LNCAP (cell line): Measurements from ENCODE around the gene SELENOO.
A peak's percentile ranks its signal among the peaks of the same experiment; 100 is the strongest.

Experiments used
- CTCF ChIP-seq: fragments of 450-650 bp; IDR thresholded peaks from 2 replicates; pipeline ENCODE4 v1.5.1; 2017; ENCODE audit warnings: mild to moderate bottlenecking

The SELENOO gene

GRCh38 chr22:50233223-50233622 lies 32.4 kb downstream of the SELENOO start:
- TF ChIP-seq CTCF = no peak

GRCh38 chr22:50236731-50237409 lies 36.1 kb downstream of the SELENOO start:
- peak; percentile 75 for TF ChIP-seq CTCF

GRCh38 chr22:50238755-50239154 lies 37.9 kb downstream of the SELENOO start:
- no peak for TF ChIP-seq CTCF

- no peak for TF ChIP-seq CTCF
These were observed 41.7 kb downstream of the SELENOO start for GRCh38 chr22:50242406-50242949.

- no peak for TF ChIP-seq CTCF
These were observed 43.0 kb downstream of the SELENOO start for GRCh38 chr22:50243685-50244419.

GRCh38 chr22:50244420-50245213 lies 43.8 kb downstream of the SELENOO start, which contains the start of gene TUBGCP6:
TSS of gene TUBGCP6 (minus strand) at chr22:50245023. CDS start at chr22:50244459, 564 bp downstream.
- no peak for TF ChIP-seq CTCF

GRCh38 chr22:50245214-50246072 lies 44.6 kb downstream of the SELENOO start:
- TF ChIP-seq CTCF = no peak
